Stomach (tissue), 4 donors: ENCODE data around the gene CHADL.

Source experiments
- EP300 ChIP-seq: sonication (generic); formaldehyde crosslinking; IDR thresholded peaks from one replicate; pipeline ENCODE4 v1.6.1; 2017; ENCODE audit warnings: antibody characterized with exemption
- POLR2A ChIP-seq, 4 donors: fragments of 450-650 bp; IDR thresholded peaks; one replicate each; pipeline ENCODE4 v1.6.1; 2016; ENCODE audit warnings: antibody characterized with exemption in 4 of 4, control low read depth in 2 of 4, mild to moderate bottlenecking in 1 of 4, moderate library complexity in 1 of 4
- POLR2AphosphoS5 ChIP-seq, 3 donors: sonication (generic); formaldehyde crosslinking; IDR thresholded peaks; one replicate each; pipeline ENCODE4 v1.6.1; 2016; ENCODE audit warnings: antibody characterized with exemption in 3 of 3
- TF ChIP-seq, protein P1 (sequence below), 7 experiments: fragments of 450-650 bp in 4 of 7; fragments of 200-600 bp in 3 of 7; sonication (generic) in 3 of 7; IDR thresholded peaks; one replicate each; pipeline ENCODE4 v1.5.1; 2016 to 2019; ENCODE audit warnings: antibody characterized with exemption in 7 of 7, control low read depth in 2 of 7, mild to moderate bottlenecking in 1 of 7

DNA sequence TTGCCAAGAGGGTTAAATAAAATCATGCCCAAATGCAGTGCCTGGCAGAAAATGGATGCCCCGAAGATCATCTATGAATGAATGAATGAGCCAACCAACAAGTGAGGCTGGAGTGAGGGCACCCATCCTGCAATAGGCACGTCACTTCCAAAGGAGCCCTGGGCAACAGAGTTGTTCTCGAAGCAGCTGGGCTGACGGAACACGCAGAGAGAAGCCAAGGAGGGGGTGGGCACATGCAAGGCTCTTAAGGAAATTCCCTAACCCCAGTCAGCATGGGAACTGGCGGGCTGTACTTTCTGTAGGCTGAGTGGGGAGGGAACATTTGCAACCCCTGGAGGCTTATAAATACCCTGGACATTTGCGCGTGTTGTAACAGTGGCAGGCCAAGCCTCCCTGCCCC, 11.6 kb upstream of the CHADL start:
- TF ChIP-seq, protein P1, sequence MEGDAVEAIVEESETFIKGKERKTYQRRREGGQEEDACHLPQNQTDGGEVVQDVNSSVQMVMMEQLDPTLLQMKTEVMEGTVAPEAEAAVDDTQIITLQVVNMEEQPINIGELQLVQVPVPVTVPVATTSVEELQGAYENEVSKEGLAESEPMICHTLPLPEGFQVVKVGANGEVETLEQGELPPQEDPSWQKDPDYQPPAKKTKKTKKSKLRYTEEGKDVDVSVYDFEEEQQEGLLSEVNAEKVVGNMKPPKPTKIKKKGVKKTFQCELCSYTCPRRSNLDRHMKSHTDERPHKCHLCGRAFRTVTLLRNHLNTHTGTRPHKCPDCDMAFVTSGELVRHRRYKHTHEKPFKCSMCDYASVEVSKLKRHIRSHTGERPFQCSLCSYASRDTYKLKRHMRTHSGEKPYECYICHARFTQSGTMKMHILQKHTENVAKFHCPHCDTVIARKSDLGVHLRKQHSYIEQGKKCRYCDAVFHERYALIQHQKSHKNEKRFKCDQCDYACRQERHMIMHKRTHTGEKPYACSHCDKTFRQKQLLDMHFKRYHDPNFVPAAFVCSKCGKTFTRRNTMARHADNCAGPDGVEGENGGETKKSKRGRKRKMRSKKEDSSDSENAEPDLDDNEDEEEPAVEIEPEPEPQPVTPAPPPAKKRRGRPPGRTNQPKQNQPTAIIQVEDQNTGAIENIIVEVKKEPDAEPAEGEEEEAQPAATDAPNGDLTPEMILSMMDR (IDR thresholded peaks at IDR 0.05) = no peak
- no peak for TF ChIP-seq POLR2A (IDR thresholded peaks at IDR 0.05)
- TF ChIP-seq EP300 = no peak
- no peak for TF ChIP-seq POLR2AphosphoS5 (IDR thresholded peaks at IDR 0.05)
